Measurements from ENCODE around the gene CMTM5. TPM values are rescaled to one million over a fixed set of nuclear protein-coding genes. Genes with fewer than 3 reads are reported as not detected.
A peak's percentile ranks its signal among the peaks of the same experiment; 100 is the strongest.

The CMTM5 gene
- total and polyA plus RNA-seq, 2 donors (not counting 3 experiments of a cell fraction or from before 2014, with no cell fraction given) = not detected

GRCh38 chr14:23327947-23328744 lies 48.7 kb upstream of the CMTM5 start:
- H3K4me1 ChIP-seq (ENCODE audit: control insufficient read depth, extremely low read depth, insufficient read depth, low read length) = peaks cover 4% of the 10 kb centered on the region
- CTCF ChIA-PET = interaction anchor here (1.0 to 5.0 kb wide), 5 partner anchors 10 to 53 kb away, joined by 4 to 48 read pairs (median 9); no protein-coding TSS in a partner anchor
- FAIRE-seq = peak; percentile 87
- no peak overlapping the region for H3K4me3 ChIP-seq (replicated peaks in 1 of 3; ENCODE audit: insufficient read depth in 1 of 3, low read depth in 1 of 3, low read length in 3 of 3)
- peaks cover 9% of the 10 kb centered on the region for H3K79me2 ChIP-seq (ENCODE audit: control insufficient read depth, insufficient read depth, low read length)
- H2AFZ ChIP-seq (ENCODE audit: low read depth, low read length) = no peak overlapping the region
- BruUV-seq (replicated peaks) = no TSS peak
- POLR2A ChIA-PET = no interaction called here
- H4K20me1 ChIP-seq (replicated peaks; ENCODE audit: control insufficient read depth, extremely low read depth, insufficient read depth, low read length) = no peaks in the 10 kb centered on the region
- peak; percentile 70 for DNase-seq (ENCODE audit: low read depth, low spot score)
- dilution Hi-C loops (cut with MboI; ENCODE audit: extremely low pct_ligation_motif_present, low sequenced_read_pairs) (no loop called here), intact Hi-C loops (cut with micrococcal nuclease) (loop anchor here (1.0 to 2.0 kb wide), 4 partner anchors 52 to 234 kb away; no protein-coding TSS in a partner anchor)
- H3K27me3 ChIP-seq (ENCODE audit: control insufficient read depth in 2 of 2, insufficient read depth in 2 of 2, low read length in 2 of 2) = no peaks in the 10 kb centered on the region
- H3K4me2 ChIP-seq (ENCODE audit: insufficient read depth, low read length) = no peak overlapping the region
- peaks cover 6 to 15% of the 10 kb centered on the region in 2 experiments for H3K36me3 ChIP-seq (ENCODE audit: control insufficient read depth in 2 of 2, extremely low read depth in 1 of 2, insufficient read depth in 2 of 2, low read length in 2 of 2)
- H3K9me3 ChIP-seq (replicated peaks; ENCODE audit: control insufficient read depth, insufficient read depth, low read length) = no peaks in the 10 kb centered on the region
- no peak overlapping the region for H3K27ac ChIP-seq (ENCODE audit: insufficient read depth, low read depth, low read length)
- no peak for TF ChIP-seq MAX (IDR thresholded peaks at IDR 0.05; ENCODE audit: insufficient read depth, insufficient read length)
- peak; percentile 19 for TF ChIP-seq POLR2A (IDR thresholded peaks at IDR 0.05; ENCODE audit: low read depth, low read length)
- TF ChIP-seq JUN (IDR thresholded peaks at IDR 0.05; ENCODE audit: borderline replicate concordance, insufficient read depth, insufficient read length, low read depth) = no peak
- TF ChIP-seq POLR2AphosphoS5 (IDR thresholded peaks at IDR 0.05; ENCODE audit: insufficient read depth, low read depth, low read length) = no peak
- no peak for TF ChIP-seq EZH2 (IDR thresholded peaks at IDR 0.05; ENCODE audit: borderline replicate concordance, low read depth, low read length, severe bottlenecking)
- TF ChIP-seq FOS (IDR thresholded peaks at IDR 0.05; ENCODE audit: borderline replicate concordance, insufficient read depth, low read length) = no peak
- no peak for TF ChIP-seq GATA2 (IDR thresholded peaks at IDR 0.05; ENCODE audit: insufficient read depth, insufficient read length, low read depth, low read length)
- TF ChIP-seq MYC (IDR thresholded peaks at IDR 0.05; ENCODE audit: low read depth, low read length) = no peak
- peak; percentile 74 to 81 for TF ChIP-seq CTCF (IDR thresholded peaks at IDR 0.05; ENCODE audit: extremely low read depth in 1 of 2, insufficient read depth in 1 of 2, low read depth in 1 of 2, low read length in 2 of 2)
- no peaks in the 10 kb centered on the region for H3K9me1 ChIP-seq (replicated peaks; ENCODE audit: control insufficient read depth, extremely low read depth, insufficient read depth, low read length)
- no peak overlapping the region for H3K9ac ChIP-seq (replicated peaks; ENCODE audit: extremely low read depth, insufficient read depth, low read length)
